Liver (tissue), 3 donors: ENCODE measurements around the gene NHSL2.

Experiments
- EGR1 ChIP-seq, 2 donors: IDR thresholded peaks; 2 replicates each; pipeline ENCODE4 v1.6.1; 2016 to 2018; ENCODE audit warnings: antibody characterized with exemption in 2 of 2, low read depth in 2 of 2
- MAX ChIP-seq: IDR thresholded peaks from 2 replicates; pipeline ENCODE4 v1.6.1; 2016; ENCODE audit warnings: antibody characterized with exemption
- NR2F2 ChIP-seq: IDR thresholded peaks from 2 replicates; pipeline ENCODE4 v1.6.1; 2016; ENCODE audit warnings: antibody characterized with exemption
- RAD21 ChIP-seq, 2 donors: IDR thresholded peaks; 2 replicates each; pipeline ENCODE4 v1.6.1; 2016; ENCODE audit warnings: antibody characterized with exemption in 2 of 2, mild to moderate bottlenecking in 2 of 2
- RXRA ChIP-seq, 2 donors: IDR thresholded peaks; 2 replicates each; pipeline ENCODE4 v1.6.1; 2017 to 2018; ENCODE audit warnings: antibody characterized with exemption in 2 of 2, mild to moderate bottlenecking in 1 of 2
- TAF1 ChIP-seq: conservative IDR thresholded peaks from 2 replicates; pipeline ENCODE4 v1.6.1; 2016; ENCODE audit warnings: antibody characterized with exemption, mild to moderate bottlenecking
- YY1 ChIP-seq: IDR thresholded peaks from 2 replicates; pipeline ENCODE4 v1.6.1; 2016; ENCODE audit warnings: antibody characterized with exemption, mild to moderate bottlenecking
- TF ChIP-seq, protein P1 (sequence below): fragments of 150-350 bp; IDR thresholded peaks from 2 replicates; pipeline ENCODE4 v1.5.1; 2017; ENCODE audit warnings: improper control_type of control experiment, low read depth, low read length; ENCODE audit not compliant: missing input control
- TF ChIP-seq, protein P2 (sequence below): IDR thresholded peaks from 2 replicates; pipeline ENCODE4 v1.6.1; 2016; ENCODE audit warnings: antibody characterized with exemption
- TF ChIP-seq, protein P3 (sequence below): IDR thresholded peaks from 2 replicates; pipeline ENCODE4 v1.6.1; 2016; ENCODE audit warnings: antibody characterized with exemption
- TF ChIP-seq, protein P4 (sequence below): IDR thresholded peaks from 2 replicates; pipeline ENCODE4 v1.6.1; 2016; ENCODE audit warnings: antibody characterized with exemption, mild to moderate bottlenecking
- donor health status: healthy.
- donor health status: healthy.

- TF ChIP-seq, protein P1, sequence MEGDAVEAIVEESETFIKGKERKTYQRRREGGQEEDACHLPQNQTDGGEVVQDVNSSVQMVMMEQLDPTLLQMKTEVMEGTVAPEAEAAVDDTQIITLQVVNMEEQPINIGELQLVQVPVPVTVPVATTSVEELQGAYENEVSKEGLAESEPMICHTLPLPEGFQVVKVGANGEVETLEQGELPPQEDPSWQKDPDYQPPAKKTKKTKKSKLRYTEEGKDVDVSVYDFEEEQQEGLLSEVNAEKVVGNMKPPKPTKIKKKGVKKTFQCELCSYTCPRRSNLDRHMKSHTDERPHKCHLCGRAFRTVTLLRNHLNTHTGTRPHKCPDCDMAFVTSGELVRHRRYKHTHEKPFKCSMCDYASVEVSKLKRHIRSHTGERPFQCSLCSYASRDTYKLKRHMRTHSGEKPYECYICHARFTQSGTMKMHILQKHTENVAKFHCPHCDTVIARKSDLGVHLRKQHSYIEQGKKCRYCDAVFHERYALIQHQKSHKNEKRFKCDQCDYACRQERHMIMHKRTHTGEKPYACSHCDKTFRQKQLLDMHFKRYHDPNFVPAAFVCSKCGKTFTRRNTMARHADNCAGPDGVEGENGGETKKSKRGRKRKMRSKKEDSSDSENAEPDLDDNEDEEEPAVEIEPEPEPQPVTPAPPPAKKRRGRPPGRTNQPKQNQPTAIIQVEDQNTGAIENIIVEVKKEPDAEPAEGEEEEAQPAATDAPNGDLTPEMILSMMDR: no peak
- no peak for TF ChIP-seq YY1
- TF ChIP-seq, protein P2, sequence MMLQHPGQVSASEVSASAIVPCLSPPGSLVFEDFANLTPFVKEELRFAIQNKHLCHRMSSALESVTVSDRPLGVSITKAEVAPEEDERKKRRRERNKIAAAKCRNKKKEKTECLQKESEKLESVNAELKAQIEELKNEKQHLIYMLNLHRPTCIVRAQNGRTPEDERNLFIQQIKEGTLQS: no peak
- TF ChIP-seq, protein P3, sequence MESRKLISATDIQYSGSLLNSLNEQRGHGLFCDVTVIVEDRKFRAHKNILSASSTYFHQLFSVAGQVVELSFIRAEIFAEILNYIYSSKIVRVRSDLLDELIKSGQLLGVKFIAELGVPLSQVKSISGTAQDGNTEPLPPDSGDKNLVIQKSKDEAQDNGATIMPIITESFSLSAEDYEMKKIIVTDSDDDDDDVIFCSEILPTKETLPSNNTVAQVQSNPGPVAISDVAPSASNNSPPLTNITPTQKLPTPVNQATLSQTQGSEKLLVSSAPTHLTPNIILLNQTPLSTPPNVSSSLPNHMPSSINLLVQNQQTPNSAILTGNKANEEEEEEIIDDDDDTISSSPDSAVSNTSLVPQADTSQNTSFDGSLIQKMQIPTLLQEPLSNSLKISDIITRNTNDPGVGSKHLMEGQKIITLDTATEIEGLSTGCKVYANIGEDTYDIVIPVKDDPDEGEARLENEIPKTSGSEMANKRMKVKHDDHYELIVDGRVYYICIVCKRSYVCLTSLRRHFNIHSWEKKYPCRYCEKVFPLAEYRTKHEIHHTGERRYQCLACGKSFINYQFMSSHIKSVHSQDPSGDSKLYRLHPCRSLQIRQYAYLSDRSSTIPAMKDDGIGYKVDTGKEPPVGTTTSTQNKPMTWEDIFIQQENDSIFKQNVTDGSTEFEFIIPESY: no peak
- TF ChIP-seq TAF1: no peak
- TF ChIP-seq EGR1 (IDR thresholded peaks at IDR 0.05; ENCODE audit: low read depth in 2 of 2): no peak
- TF ChIP-seq RAD21 (IDR thresholded peaks at IDR 0.05): no peak
- no peak for TF ChIP-seq RXRA (IDR thresholded peaks at IDR 0.05)
- TF ChIP-seq NR2F2: no peak
- TF ChIP-seq, protein P4, sequence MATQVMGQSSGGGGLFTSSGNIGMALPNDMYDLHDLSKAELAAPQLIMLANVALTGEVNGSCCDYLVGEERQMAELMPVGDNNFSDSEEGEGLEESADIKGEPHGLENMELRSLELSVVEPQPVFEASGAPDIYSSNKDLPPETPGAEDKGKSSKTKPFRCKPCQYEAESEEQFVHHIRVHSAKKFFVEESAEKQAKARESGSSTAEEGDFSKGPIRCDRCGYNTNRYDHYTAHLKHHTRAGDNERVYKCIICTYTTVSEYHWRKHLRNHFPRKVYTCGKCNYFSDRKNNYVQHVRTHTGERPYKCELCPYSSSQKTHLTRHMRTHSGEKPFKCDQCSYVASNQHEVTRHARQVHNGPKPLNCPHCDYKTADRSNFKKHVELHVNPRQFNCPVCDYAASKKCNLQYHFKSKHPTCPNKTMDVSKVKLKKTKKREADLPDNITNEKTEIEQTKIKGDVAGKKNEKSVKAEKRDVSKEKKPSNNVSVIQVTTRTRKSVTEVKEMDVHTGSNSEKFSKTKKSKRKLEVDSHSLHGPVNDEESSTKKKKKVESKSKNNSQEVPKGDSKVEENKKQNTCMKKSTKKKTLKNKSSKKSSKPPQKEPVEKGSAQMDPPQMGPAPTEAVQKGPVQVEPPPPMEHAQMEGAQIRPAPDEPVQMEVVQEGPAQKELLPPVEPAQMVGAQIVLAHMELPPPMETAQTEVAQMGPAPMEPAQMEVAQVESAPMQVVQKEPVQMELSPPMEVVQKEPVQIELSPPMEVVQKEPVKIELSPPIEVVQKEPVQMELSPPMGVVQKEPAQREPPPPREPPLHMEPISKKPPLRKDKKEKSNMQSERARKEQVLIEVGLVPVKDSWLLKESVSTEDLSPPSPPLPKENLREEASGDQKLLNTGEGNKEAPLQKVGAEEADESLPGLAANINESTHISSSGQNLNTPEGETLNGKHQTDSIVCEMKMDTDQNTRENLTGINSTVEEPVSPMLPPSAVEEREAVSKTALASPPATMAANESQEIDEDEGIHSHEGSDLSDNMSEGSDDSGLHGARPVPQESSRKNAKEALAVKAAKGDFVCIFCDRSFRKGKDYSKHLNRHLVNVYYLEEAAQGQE: no peak
- no peak for TF ChIP-seq MAX
These were observed 85.5 kb downstream of the NHSL2 start for GRCh38 chrX:71996136-71996535.
